OCI-LY7 (cell line): ENCODE data around the gene SLAIN2.

Experiments used
- EZH2phosphoT487 ChIP-seq: fragments of 200-600 bp; sonication (generic); IDR thresholded peaks from 2 replicates; pipeline ENCODE4 v1.6.1; 2018; ENCODE audit warnings: low read depth, borderline replicate concordance, mild to moderate bottlenecking, mixed run types, antibody characterized with exemption, low read length, moderate library complexity, mixed read lengths
- TF ChIP-seq, protein P1 (sequence below): fragments of 200-600 bp; sonication (generic); conservative IDR thresholded peaks from 2 replicates; pipeline ENCODE4 v1.5.1; 2014; ENCODE audit warnings: mild to moderate bottlenecking, antibody characterized with exemption, low read length, moderate library complexity, mixed read lengths

DNA sequence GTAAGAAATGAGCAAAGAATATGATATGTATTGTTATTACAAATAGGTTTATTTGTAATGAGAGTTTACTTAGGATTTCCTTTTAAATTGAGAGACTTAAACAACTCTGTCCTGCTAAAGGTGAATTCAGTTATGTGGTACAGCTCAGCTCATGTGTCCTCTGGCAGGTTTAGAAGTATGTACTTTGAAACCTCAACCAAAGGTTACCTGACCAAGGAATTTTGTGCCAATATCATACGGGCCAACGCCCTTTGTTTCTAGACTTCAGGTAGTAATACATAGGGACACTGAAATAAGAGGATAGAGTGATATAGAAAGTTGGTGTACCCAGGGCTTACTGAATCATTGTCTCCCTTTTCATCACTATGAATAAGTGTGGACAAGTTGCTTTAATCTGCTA is 25.7 kb downstream of the SLAIN2 start:
- TF ChIP-seq, protein P1, sequence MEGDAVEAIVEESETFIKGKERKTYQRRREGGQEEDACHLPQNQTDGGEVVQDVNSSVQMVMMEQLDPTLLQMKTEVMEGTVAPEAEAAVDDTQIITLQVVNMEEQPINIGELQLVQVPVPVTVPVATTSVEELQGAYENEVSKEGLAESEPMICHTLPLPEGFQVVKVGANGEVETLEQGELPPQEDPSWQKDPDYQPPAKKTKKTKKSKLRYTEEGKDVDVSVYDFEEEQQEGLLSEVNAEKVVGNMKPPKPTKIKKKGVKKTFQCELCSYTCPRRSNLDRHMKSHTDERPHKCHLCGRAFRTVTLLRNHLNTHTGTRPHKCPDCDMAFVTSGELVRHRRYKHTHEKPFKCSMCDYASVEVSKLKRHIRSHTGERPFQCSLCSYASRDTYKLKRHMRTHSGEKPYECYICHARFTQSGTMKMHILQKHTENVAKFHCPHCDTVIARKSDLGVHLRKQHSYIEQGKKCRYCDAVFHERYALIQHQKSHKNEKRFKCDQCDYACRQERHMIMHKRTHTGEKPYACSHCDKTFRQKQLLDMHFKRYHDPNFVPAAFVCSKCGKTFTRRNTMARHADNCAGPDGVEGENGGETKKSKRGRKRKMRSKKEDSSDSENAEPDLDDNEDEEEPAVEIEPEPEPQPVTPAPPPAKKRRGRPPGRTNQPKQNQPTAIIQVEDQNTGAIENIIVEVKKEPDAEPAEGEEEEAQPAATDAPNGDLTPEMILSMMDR, result no peak
- no peak for TF ChIP-seq EZH2phosphoT487
